Body of pancreas (tissue), 4 donors: ENCODE results near the gene HABP2.

ENCODE experiments used
- CTCF ChIP-seq, 7 experiments: fragments of 450-650 bp in 4 of 7; fragments of 200-600 bp in 3 of 7; sonication (generic) in 3 of 7; IDR thresholded peaks; one replicate each; pipeline ENCODE4 v1.5.1; 2016 to 2019; ENCODE audit warnings: antibody characterized with exemption in 7 of 7
- POLR2A ChIP-seq, 3 donors: fragments of 450-650 bp; IDR thresholded peaks; one replicate each; pipeline ENCODE4 v1.6.1; 2016; ENCODE audit warnings: antibody characterized with exemption in 3 of 3, mild to moderate bottlenecking in 2 of 3

DNA sequence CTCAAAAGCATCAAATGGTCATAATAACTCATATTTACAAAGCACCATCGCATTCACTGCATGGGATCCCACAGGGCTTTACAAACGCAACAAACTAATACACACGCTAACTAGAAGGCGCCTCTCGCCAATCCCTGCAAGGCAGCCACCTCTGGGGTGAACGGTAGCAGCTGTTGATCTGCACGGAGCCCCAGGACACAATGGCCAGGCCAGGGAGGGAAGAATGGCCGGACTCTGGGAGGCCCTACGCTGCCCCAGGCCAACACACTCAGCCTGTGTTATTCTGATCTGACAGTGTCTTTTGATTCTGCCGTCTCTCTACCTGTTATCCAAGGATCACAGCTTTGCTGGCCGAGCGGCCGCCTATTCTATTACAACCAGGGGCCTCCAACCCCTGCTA, 41.8 kb downstream of the HABP2 start:
- TF ChIP-seq CTCF (IDR thresholded peaks at IDR 0.05) (no peak), POLR2A (IDR thresholded peaks at IDR 0.05) (no peak)
